OCI-LY3 (cell line): ENCODE results near the gene FERMT3.

ENCODE experiments used
- H2AFZ ChIP-seq: fragments of 200-600, 300-600 bp; shearing (Covaris generic); 2 replicates; pipeline ENCODE4 v1.6.0; 2014; ENCODE audit warnings: antibody characterized with exemption, low read depth, low read length
- H3K27ac ChIP-seq: fragments of 200-600, 300-600 bp; sonication (generic); 2 replicates; pipeline ENCODE4 v1.5.1; 2014; ENCODE audit warnings: mild to moderate bottlenecking, low read length, moderate library complexity, mixed read lengths
- H3K27me3 ChIP-seq: fragments of 200-600, 300-600 bp; sonication (generic); 2 replicates; pipeline ENCODE4 v1.6.1; 2014; ENCODE audit warnings: low read depth, low read length, mixed read lengths
- H3K36me3 ChIP-seq: fragments of 200-600, 300-600 bp; sonication (generic); replicated peaks from 2 replicates; pipeline ENCODE3; 2014; ENCODE audit warnings: low read depth, low read length, mixed read lengths
- H3K4me1 ChIP-seq: fragments of 300-600, 200-600 bp; sonication (generic); 2 replicates; pipeline ENCODE4 v1.6.1; 2014; ENCODE audit warnings: low read length, mixed read lengths
- H3K4me2 ChIP-seq: fragments of 200-600, 300-600 bp; sonication (generic); 2 replicates; pipeline ENCODE4 v1.6.1; 2014; ENCODE audit warnings: low read length, mixed read lengths
- H3K4me3 ChIP-seq: fragments of 300-600, 200-600 bp; sonication (generic); 2 replicates; pipeline ENCODE4 v1.5.1; 2014; ENCODE audit warnings: antibody characterized with exemption, mild to moderate bottlenecking, low read length, moderate library complexity
- H3K79me2 ChIP-seq: fragments of 300-600, 200-600 bp; shearing (Covaris generic); 2 replicates; pipeline ENCODE4 v1.6.1; 2014; ENCODE audit warnings: mild to moderate bottlenecking, low read length, mixed read lengths
- H3K9ac ChIP-seq: fragments of 300-600, 200-600 bp; shearing (Covaris generic); 2 replicates; pipeline ENCODE4 v1.6.0; 2014; ENCODE audit warnings: mild to moderate bottlenecking, low read length, moderate library complexity
- H3K9me3 ChIP-seq: fragments of 200-600, 300-600 bp; shearing (Covaris generic); 2 replicates; pipeline ENCODE4 v1.6.1; 2014; ENCODE audit warnings: low read length, mixed read lengths; ENCODE audit not compliant: insufficient read depth
- H4K20me1 ChIP-seq: fragments of 200-600, 300-600 bp; sonication (generic); 2 replicates; pipeline ENCODE4 v1.6.1; 2016; ENCODE audit warnings: low read length, mixed read lengths; ENCODE audit not compliant: insufficient read depth
- CTCF ChIP-seq: fragments of 200-600, 300-600 bp; sonication (generic); IDR thresholded peaks from 2 replicates; pipeline ENCODE4 v1.5.1; 2014; ENCODE audit warnings: antibody characterized with exemption, low read length, low read depth
- EZH2phosphoT487 ChIP-seq: fragments of 200-600 bp; shearing (Covaris generic); IDR thresholded peaks from 2 replicates; pipeline ENCODE4 v1.6.1; 2018; ENCODE audit warnings: antibody characterized with exemption, mixed run types, low read depth

Gene FERMT3

GRCh38 chr11:64225608-64226506, 19.3 kb downstream of the FERMT3 start, which contains the start of the genes NUDT22 and TRPT1:
TSS of gene NUDT22 (plus strand) at chr11:64226274. CDS start at chr11:64226653, 379 bp downstream.
TSS of gene TRPT1 (minus strand) at chr11:64226186. CDS start at chr11:64225860, 326 bp downstream.
- no peaks in the 10 kb centered on the region for H3K27me3 ChIP-seq
- H4K20me1 ChIP-seq, result no peaks in the 10 kb centered on the region
- peak within 1 kb of the TSS; percentile 95 for H3K4me3 ChIP-seq
- peak within 1 kb of the TSS; percentile 96 for H3K9ac ChIP-seq
- peaks cover 9% of the 10 kb centered on the region for H3K36me3 ChIP-seq
- peaks cover 19% of the 10 kb centered on the region for H3K4me1 ChIP-seq
- peak within 1 kb of the TSS; percentile 76 for H3K4me2 ChIP-seq
- peaks cover 17% of the 10 kb centered on the region for H3K79me2 ChIP-seq
- no peaks in the 10 kb centered on the region for H3K9me3 ChIP-seq
- H2AFZ ChIP-seq, result peak within 1 kb of the TSS; percentile 60
- TF ChIP-seq CTCF (peak; percentile 34), EZH2phosphoT487 (no peak)
- H3K27ac ChIP-seq, result peak within 1 kb of the TSS; percentile 68

- no peaks in the 10 kb centered on the region for H3K9me3 ChIP-seq
- no peaks in the 10 kb centered on the region for H4K20me1 ChIP-seq
- H3K36me3 ChIP-seq, result peaks cover 4% of the 10 kb centered on the region
- H3K4me1 ChIP-seq, result peaks cover 19% of the 10 kb centered on the region
- H3K4me3 ChIP-seq, result peak overlapping the region; percentile 95
- H3K27ac ChIP-seq, result peak overlapping the region; percentile 64
- TF ChIP-seq CTCF (no peak), EZH2phosphoT487 (no peak)
- H3K79me2 ChIP-seq, result peaks cover 17% of the 10 kb centered on the region
- H3K9ac ChIP-seq, result peak overlapping the region; percentile 96
- H3K4me2 ChIP-seq, result peak overlapping the region; percentile 76
- peak overlapping the region; percentile 13; the same call in 1 of the 2 replicates for H2AFZ ChIP-seq
- no peaks in the 10 kb centered on the region for H3K27me3 ChIP-seq
Measured at GRCh38 chr11:64226507-64227051, 20.1 kb downstream of the FERMT3 start.

- no peak for TF ChIP-seq EZH2phosphoT487
- TF ChIP-seq CTCF, result no peak
- H3K9me3 ChIP-seq, result no peaks in the 10 kb centered on the region
- H3K4me1 ChIP-seq, result peaks cover 19% of the 10 kb centered on the region
- H3K36me3 ChIP-seq, result peaks cover 4% of the 10 kb centered on the region
- no peaks in the 10 kb centered on the region for H3K27me3 ChIP-seq
- no peak overlapping the region for H3K27ac ChIP-seq
- no peak overlapping the region for H2AFZ ChIP-seq
- H4K20me1 ChIP-seq, result no peaks in the 10 kb centered on the region
- H3K9ac ChIP-seq, result peak overlapping the region; percentile 96
- H3K79me2 ChIP-seq, result peaks cover 17% of the 10 kb centered on the region
- H3K4me2 ChIP-seq, result peak overlapping the region; percentile 76
- H3K4me3 ChIP-seq, result peak overlapping the region; percentile 95
Measured at GRCh38 chr11:64227405-64227956, 21.0 kb downstream of the FERMT3 start.
